Measurements from ENCODE around the gene HELT.

HELT gene

GRCh38 chr4:185002784-185003183, 15.5 kb upstream of the HELT start:
- Histone ChIP-seq H3K23ac (ENCODE audit: low read length) (no peak overlapping the region), H3K4me3 (ENCODE audit: low read depth, low read length) (no peak overlapping the region), H3K27ac (ENCODE audit: low read depth, low read length) (no peak overlapping the region), H3K4me2 (ENCODE audit: low read length) (no peak overlapping the region), H3K9ac (ENCODE audit: low read length) (no peak overlapping the region), H4K91ac (ENCODE audit: low read depth, low read length) (no peak overlapping the region), H3K18ac (ENCODE audit: low read length) (no peak overlapping the region), H2BK5ac (ENCODE audit: low read depth, low read length, poor library complexity) (no peak overlapping the region), H3K36me3 (ENCODE audit: control insufficient read depth in 1 of 2, insufficient read depth in 2 of 2, low read length in 2 of 2) (no peaks in the 10 kb centered on the region), H3K79me2 (ENCODE audit: control insufficient read depth, insufficient read depth, low read length, poor library complexity) (no peaks in the 10 kb centered on the region), H3K27me3 (ENCODE audit: insufficient read depth, low read length) (peaks cover 7% of the 10 kb centered on the region), H3K4me1 (ENCODE audit: control insufficient read depth in 1 of 2, insufficient read depth in 2 of 2, low read length in 2 of 2) (peaks cover 4 to 5% of the 10 kb centered on the region in 2 experiments), H3K9me3 (ENCODE audit: insufficient read depth, low read depth, low read length) (peaks cover 1% of the 10 kb centered on the region), H2BK12ac (ENCODE audit: low read length) (no peak overlapping the region), H3K4ac (ENCODE audit: low read depth, low read length) (no peak overlapping the region), H3K79me1 (ENCODE audit: low read length) (no peaks in the 10 kb centered on the region), H2BK120ac (ENCODE audit: insufficient read depth, low read length, poor library complexity) (no peak overlapping the region), H2AFZ (ENCODE audit: insufficient read depth, low read length, poor library complexity) (no peak overlapping the region), H4K12ac (ENCODE audit: low read depth, low read length) (no peak overlapping the region), H4K8ac (ENCODE audit: low read depth, low read length) (no peak overlapping the region), H3K14ac (ENCODE audit: low read length) (no peak overlapping the region), H2AK5ac (ENCODE audit: low read length) (no peak overlapping the region)
- DNase-seq, result peak in 1 of 2 donors; percentile 45
- WGBS (ENCODE audit: extremely low coverage, insufficient coverage, insufficient read length), result no CpG with 5 or more reads among the region's 11 CpGs

GRCh38 chr4:185003596-185004351, 14.5 kb upstream of the HELT start:
- no peak for DNase-seq
- no peak overlapping the region for H3K18ac ChIP-seq (ENCODE audit: low read length)
- H3K79me1 ChIP-seq (ENCODE audit: low read length), result no peaks in the 10 kb centered on the region
- no peak overlapping the region for H3K4ac ChIP-seq (ENCODE audit: low read depth, low read length)
- no CpG with 5 or more reads among the region's 19 CpGs for WGBS (ENCODE audit: extremely low coverage, insufficient coverage, insufficient read length)
- H3K27me3 ChIP-seq (ENCODE audit: insufficient read depth, low read length), result peaks cover 7% of the 10 kb centered on the region
- peaks cover 1% of the 10 kb centered on the region for H3K9me3 ChIP-seq (ENCODE audit: insufficient read depth, low read depth, low read length)
- no peak overlapping the region for H3K27ac ChIP-seq (ENCODE audit: low read depth, low read length)
- no peak overlapping the region for H4K8ac ChIP-seq (ENCODE audit: low read depth, low read length)
- no peak overlapping the region for H4K91ac ChIP-seq (ENCODE audit: low read depth, low read length)
- H2AFZ ChIP-seq (ENCODE audit: insufficient read depth, low read length, poor library complexity), result no peak overlapping the region
- no peak overlapping the region for H3K4me2 ChIP-seq (ENCODE audit: low read length)
- no peaks in the 10 kb centered on the region for H3K79me2 ChIP-seq (ENCODE audit: control insufficient read depth, insufficient read depth, low read length, poor library complexity)
- no peak overlapping the region for H3K9ac ChIP-seq (ENCODE audit: low read length)
- no peak overlapping the region for H2BK120ac ChIP-seq (ENCODE audit: insufficient read depth, low read length, poor library complexity)
- peaks cover 4 to 5% of the 10 kb centered on the region in 2 experiments for H3K4me1 ChIP-seq (ENCODE audit: control insufficient read depth in 1 of 2, insufficient read depth in 2 of 2, low read length in 2 of 2)
- H3K36me3 ChIP-seq (ENCODE audit: control insufficient read depth in 1 of 2, insufficient read depth in 2 of 2, low read length in 2 of 2), result no peaks in the 10 kb centered on the region
- no peak overlapping the region for H3K14ac ChIP-seq (ENCODE audit: low read length)
- no peak overlapping the region for H2BK5ac ChIP-seq (ENCODE audit: low read depth, low read length, poor library complexity)
- no peak overlapping the region for H2AK5ac ChIP-seq (ENCODE audit: low read length)
- no peak overlapping the region for H3K4me3 ChIP-seq (ENCODE audit: low read depth, low read length)
- no peak overlapping the region for H3K23ac ChIP-seq (ENCODE audit: low read length)
- H4K12ac ChIP-seq (ENCODE audit: low read depth, low read length), result no peak overlapping the region
- H2BK12ac ChIP-seq (ENCODE audit: low read length), result no peak overlapping the region

- Histone ChIP-seq H3K4ac (ENCODE audit: low read depth, low read length) (no peak overlapping the region), H2BK5ac (ENCODE audit: low read depth, low read length, poor library complexity) (no peak overlapping the region), H3K79me1 (ENCODE audit: low read length) (no peaks in the 10 kb centered on the region), H3K27me3 (ENCODE audit: insufficient read depth, low read length) (peaks cover 7% of the 10 kb centered on the region), H3K9me3 (ENCODE audit: insufficient read depth, low read depth, low read length) (peaks cover 1% of the 10 kb centered on the region), H3K36me3 (ENCODE audit: control insufficient read depth in 1 of 2, insufficient read depth in 2 of 2, low read length in 2 of 2) (no peaks in the 10 kb centered on the region), H2AK5ac (ENCODE audit: low read length) (no peak overlapping the region), H3K4me1 (ENCODE audit: control insufficient read depth in 1 of 2, insufficient read depth in 2 of 2, low read length in 2 of 2) (peaks cover 4 to 5% of the 10 kb centered on the region in 2 experiments), H3K27ac (ENCODE audit: low read depth, low read length) (no peak overlapping the region), H3K4me2 (ENCODE audit: low read length) (peak overlapping the region; percentile 61), H3K9ac (ENCODE audit: low read length) (no peak overlapping the region), H3K18ac (ENCODE audit: low read length) (no peak overlapping the region), H2AFZ (ENCODE audit: insufficient read depth, low read length, poor library complexity) (peak overlapping the region; percentile 44), H3K4me3 (ENCODE audit: low read depth, low read length) (peak overlapping the region; percentile 61), H4K91ac (ENCODE audit: low read depth, low read length) (no peak overlapping the region), H3K23ac (ENCODE audit: low read length) (no peak overlapping the region), H3K79me2 (ENCODE audit: control insufficient read depth, insufficient read depth, low read length, poor library complexity) (no peaks in the 10 kb centered on the region), H3K14ac (ENCODE audit: low read length) (no peak overlapping the region), H2BK120ac (ENCODE audit: insufficient read depth, low read length, poor library complexity) (no peak overlapping the region), H4K12ac (ENCODE audit: low read depth, low read length) (no peak overlapping the region), H2BK12ac (ENCODE audit: low read length) (no peak overlapping the region), H4K8ac (ENCODE audit: low read depth, low read length) (no peak overlapping the region)
- no peak for DNase-seq
- WGBS (ENCODE audit: extremely low coverage, insufficient coverage, insufficient read length), result no CpG with 5 or more reads among the region's 22 CpGs
Observed at GRCh38 chr4:185004562-185005218, 13.6 kb upstream of the HELT start.

- peak; percentile 82 to 94 for DNase-seq
- H3K79me2 ChIP-seq (ENCODE audit: control insufficient read depth, insufficient read depth, low read length, poor library complexity), result no peaks in the 10 kb centered on the region
- no peak overlapping the region for H2BK5ac ChIP-seq (ENCODE audit: low read depth, low read length, poor library complexity)
- no peak overlapping the region for H3K9ac ChIP-seq (ENCODE audit: low read length)
- H3K27ac ChIP-seq (ENCODE audit: low read depth, low read length), result no peak overlapping the region
- no peak overlapping the region for H3K18ac ChIP-seq (ENCODE audit: low read length)
- H2BK120ac ChIP-seq (ENCODE audit: insufficient read depth, low read length, poor library complexity), result no peak overlapping the region
- no peak overlapping the region for H4K91ac ChIP-seq (ENCODE audit: low read depth, low read length)
- no peak overlapping the region for H4K12ac ChIP-seq (ENCODE audit: low read depth, low read length)
- H3K4me1 ChIP-seq (ENCODE audit: control insufficient read depth in 1 of 2, insufficient read depth in 2 of 2, low read length in 2 of 2), result peaks cover 4 to 5% of the 10 kb centered on the region in 2 experiments
- peaks cover 1% of the 10 kb centered on the region for H3K9me3 ChIP-seq (ENCODE audit: insufficient read depth, low read depth, low read length)
- H3K14ac ChIP-seq (ENCODE audit: low read length), result no peak overlapping the region
- no peak overlapping the region for H4K8ac ChIP-seq (ENCODE audit: low read depth, low read length)
- H3K4ac ChIP-seq (ENCODE audit: low read depth, low read length), result no peak overlapping the region
- H3K4me3 ChIP-seq (ENCODE audit: low read depth, low read length), result no peak overlapping the region
- H3K79me1 ChIP-seq (ENCODE audit: low read length), result no peaks in the 10 kb centered on the region
- peaks cover 7% of the 10 kb centered on the region for H3K27me3 ChIP-seq (ENCODE audit: insufficient read depth, low read length)
- H3K36me3 ChIP-seq (ENCODE audit: control insufficient read depth in 1 of 2, insufficient read depth in 2 of 2, low read length in 2 of 2), result no peaks in the 10 kb centered on the region
- H3K4me2 ChIP-seq (ENCODE audit: low read length), result peak overlapping the region; percentile 61
- H2BK12ac ChIP-seq (ENCODE audit: low read length), result no peak overlapping the region
- no peak overlapping the region for H3K23ac ChIP-seq (ENCODE audit: low read length)
- H2AK5ac ChIP-seq (ENCODE audit: low read length), result no peak overlapping the region
- peak overlapping the region; percentile 44 for H2AFZ ChIP-seq (ENCODE audit: insufficient read depth, low read length, poor library complexity)
- no CpG with 5 or more reads among the region's 22 CpGs for WGBS (ENCODE audit: extremely low coverage, insufficient coverage, insufficient read length)
Observed at GRCh38 chr4:185005219-185005819, 13.0 kb upstream of the HELT start.
